CD4-positive, CD25-positive, alpha-beta regulatory T cell (primary cell): ENCODE results near the gene GK2. TPM values are rescaled to one million over a fixed set of nuclear protein-coding genes. Genes with fewer than 3 reads are reported as not detected.

Experiments
- ATAC-seq, 2 donors: fragments of 150-1000 bp; cut with Tn5 transposase; one replicate each; pipeline ENCODE4 v1.10.0; 2021; ENCODE audit warnings: low read depth in 2 of 2, moderate number of reproducible peaks in 2 of 2, moderate library complexity in 1 of 2
- DNase-seq, 3 donors: peaks; one replicate each; pipeline versions ENCODE4 v3.0.0 to v3.0.0-alpha.2; 2012 to 2022; ENCODE audit warnings: mixed read lengths in 1 of 3
- H3K27ac ChIP-seq: one replicate; pipeline ENCODE4 v1.7.0; 2013; ENCODE audit warnings: mild to moderate bottlenecking, low read length; ENCODE audit not compliant: insufficient read depth, poor library complexity, severe bottlenecking
- H3K27me3 ChIP-seq: one replicate; pipeline ENCODE4 v1.7.0; 2013; ENCODE audit warnings: low read length; ENCODE audit not compliant: control insufficient read depth, insufficient read depth
- H3K36me3 ChIP-seq: one replicate; pipeline ENCODE4 v1.7.0; 2013; ENCODE audit warnings: mild to moderate bottlenecking, low read length, moderate library complexity; ENCODE audit not compliant: control insufficient read depth, insufficient read depth
- H3K4me1 ChIP-seq: 2 replicates; pipeline ENCODE4 v1.7.0; 2013; ENCODE audit warnings: mild to moderate bottlenecking, low read length; ENCODE audit not compliant: insufficient read depth, control insufficient read depth, poor library complexity, severe bottlenecking
- H3K4me3 ChIP-seq: one replicate; pipeline ENCODE4 v1.7.0; 2013; ENCODE audit warnings: low read depth, mild to moderate bottlenecking, low read length, moderate library complexity
- H3K9me3 ChIP-seq, 2 experiments: 1 replicate in 1 of 2; 2 replicates in 1 of 2; pipeline ENCODE4 v1.7.0; 2013; ENCODE audit warnings: low read length in 2 of 2, mild to moderate bottlenecking in 1 of 2, moderate library complexity in 1 of 2; ENCODE audit not compliant: control insufficient read depth in 2 of 2
- H3K27ac Mint-ChIP-seq, 3 donors: one replicate each; pipeline ENCODE4 v1.8.0; 2020 to 2022; ENCODE audit warnings: mild to moderate bottlenecking in 3 of 3, mixed read lengths in 3 of 3, moderate library complexity in 2 of 3
- H3K27me3 Mint-ChIP-seq: one replicate; pipeline ENCODE4 v1.8.0; 2022; ENCODE audit warnings: mild to moderate bottlenecking, mixed read lengths
- H3K36me3 Mint-ChIP-seq: one replicate; pipeline ENCODE4 v1.8.0; 2020; ENCODE audit warnings: mixed read lengths
- H3K4me1 Mint-ChIP-seq, 4 donors: one replicate each; pipeline ENCODE4 v1.8.0; 2020 to 2022; ENCODE audit warnings: mixed read lengths in 4 of 4, mild to moderate bottlenecking in 1 of 4
- H3K4me3 Mint-ChIP-seq, 4 donors: one replicate each; pipeline ENCODE4 v1.8.0; 2020 to 2022; ENCODE audit warnings: mild to moderate bottlenecking in 4 of 4, mixed read lengths in 4 of 4, moderate library complexity in 3 of 4
- H3K9me3 Mint-ChIP-seq, 7 donors: one replicate each; pipeline ENCODE4 v1.8.0; 2020 to 2022; ENCODE audit warnings: mixed read lengths in 7 of 7, mild to moderate bottlenecking in 3 of 7, moderate library complexity in 2 of 7
- polyA plus RNA-seq, 4 donors: library from polyadenylated mRNA; unstranded; fragments of 300-500 nt; fragmentation: Illumina TruSeq; gene quantifications; one replicate each; pipeline ENCODE4 v1.2.3, GENCODE V29; 2021
- total RNA-seq: library from RNA; stranded (reverse); gene quantifications from one replicate; pipeline ENCODE4 v1.2.3, GENCODE V29; 2022

GK2 gene
- total RNA-seq = not detected
- not detected for polyA plus RNA-seq

DNA sequence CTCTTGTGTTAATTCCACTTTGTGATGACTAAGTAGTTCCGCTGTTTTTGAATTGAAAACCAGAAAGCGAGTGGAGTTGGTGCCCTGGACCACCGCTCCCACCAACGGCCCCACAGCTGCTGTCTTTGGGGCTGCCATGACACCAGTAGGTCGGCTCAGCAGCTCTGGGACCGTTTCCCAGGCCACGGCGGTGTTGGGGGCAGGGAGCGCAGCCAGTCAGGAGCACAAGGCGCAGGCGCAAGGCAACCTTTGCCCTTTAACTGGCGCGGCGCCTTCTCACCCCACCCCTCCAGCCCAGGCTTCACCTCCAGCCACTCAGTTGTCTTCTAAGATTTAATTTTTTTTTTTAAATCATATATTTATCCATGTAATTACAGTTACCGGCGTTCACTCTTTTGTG, at the start of gene GK2:
Gene GK2, minus strand, starts transcription at position 166 of the 400 bp plus-strand sequence. Its CDS starts 28 bp downstream, at position 138.
- H3K4me1 Mint-ChIP-seq = no peaks in the 10 kb centered on the region
- no peak within 1 kb of the TSS for H3K4me3 Mint-ChIP-seq
- H3K27ac Mint-ChIP-seq = no peak within 1 kb of the TSS
- Histone ChIP-seq H3K4me3 (no peak within 1 kb of the TSS), H3K9me3 (no peaks in the 10 kb centered on the region), H3K36me3 (no peaks in the 10 kb centered on the region), H3K27me3 (no peaks in the 10 kb centered on the region), H3K4me1 (no peaks in the 10 kb centered on the region), H3K27ac (no peak within 1 kb of the TSS)
- DNase-seq (no peak), ATAC-seq (no peak)
- no peaks in the 10 kb centered on the region for H3K36me3 Mint-ChIP-seq
- no peaks in the 10 kb centered on the region for H3K27me3 Mint-ChIP-seq
- peaks cover 0 to 4% (median 0%) of the 10 kb centered on the region in 7 donors for H3K9me3 Mint-ChIP-seq

DNA sequence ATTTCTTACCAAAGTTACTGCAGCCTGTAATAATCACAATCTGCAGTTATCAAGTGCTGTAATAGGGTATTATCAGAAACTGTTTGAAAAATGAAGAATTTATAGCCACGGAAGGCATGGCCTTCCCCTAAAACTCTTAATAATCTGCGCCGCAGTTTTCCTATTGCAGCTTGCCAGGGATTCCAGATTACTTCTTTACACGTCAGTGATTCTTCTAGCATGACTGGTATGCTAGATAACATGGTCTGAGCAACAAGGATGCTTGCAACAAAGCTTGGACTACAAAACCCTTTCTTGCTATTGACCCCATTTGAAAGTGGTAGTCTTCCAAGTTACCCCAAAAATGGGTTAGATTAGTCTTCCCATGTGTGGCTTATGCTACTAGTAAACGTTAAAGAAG, 47.2 kb upstream of the GK2 start:
- H3K9me3 Mint-ChIP-seq = peaks cover 0 to 2% (median 0%) of the 10 kb centered on the region in 7 donors
- Histone ChIP-seq H3K9me3 (no peaks in the 10 kb centered on the region), H3K27ac (no peak overlapping the region), H3K36me3 (no peaks in the 10 kb centered on the region), H3K4me1 (no peaks in the 10 kb centered on the region), H3K27me3 (no peaks in the 10 kb centered on the region), H3K4me3 (no peak overlapping the region)
- H3K4me1 Mint-ChIP-seq = no peaks in the 10 kb centered on the region
- H3K27ac Mint-ChIP-seq = no peak overlapping the region
- DNase-seq (no peak), ATAC-seq (no peak)
- H3K27me3 Mint-ChIP-seq = peaks cover 5% of the 10 kb centered on the region
- no peaks in the 10 kb centered on the region for H3K36me3 Mint-ChIP-seq
- H3K4me3 Mint-ChIP-seq = no peak overlapping the region

GRCh38 chr4:79454656-79455055, 46.6 kb upstream of the GK2 start:
- Mint-ChIP-seq H3K27ac (no peak overlapping the region), H3K4me3 (no peak overlapping the region), H3K27me3 (peaks cover 5% of the 10 kb centered on the region), H3K4me1 (no peaks in the 10 kb centered on the region), H3K36me3 (no peaks in the 10 kb centered on the region), H3K9me3 (peaks cover 0 to 2% (median 0%) of the 10 kb centered on the region in 7 donors)
- Histone ChIP-seq H3K27me3 (no peaks in the 10 kb centered on the region), H3K36me3 (no peaks in the 10 kb centered on the region), H3K9me3 (no peaks in the 10 kb centered on the region), H3K4me3 (no peak overlapping the region), H3K4me1 (no peaks in the 10 kb centered on the region), H3K27ac (no peak overlapping the region)
- ATAC-seq = no peak
- DNase-seq = no peak

GRCh38 chr4:79450053-79450452, 42.0 kb upstream of the GK2 start:
- H3K27me3 ChIP-seq = no peaks in the 10 kb centered on the region
- no peaks in the 10 kb centered on the region for H3K36me3 ChIP-seq
- no peaks in the 10 kb centered on the region for H3K9me3 ChIP-seq
- Mint-ChIP-seq H3K4me3 (no peak overlapping the region), H3K27ac (no peak overlapping the region), H3K36me3 (no peaks in the 10 kb centered on the region), H3K9me3 (peaks cover 0 to 2% (median 0%) of the 10 kb centered on the region in 7 donors), H3K4me1 (no peaks in the 10 kb centered on the region), H3K27me3 (no peaks in the 10 kb centered on the region)
- H3K4me3 ChIP-seq = no peak overlapping the region
- DNase-seq = no peak
- ATAC-seq = no peak
- no peak overlapping the region for H3K27ac ChIP-seq
- H3K4me1 ChIP-seq = no peaks in the 10 kb centered on the region

- H3K4me1 ChIP-seq = no peaks in the 10 kb centered on the region
- no peaks in the 10 kb centered on the region for H3K9me3 ChIP-seq
- H3K27ac ChIP-seq = no peak overlapping the region
- ATAC-seq (no peak), DNase-seq (no peak)
- no peak overlapping the region for H3K4me3 ChIP-seq
- Mint-ChIP-seq H3K27me3 (no peaks in the 10 kb centered on the region), H3K4me3 (no peak overlapping the region), H3K27ac (no peak overlapping the region), H3K4me1 (no peaks in the 10 kb centered on the region), H3K36me3 (no peaks in the 10 kb centered on the region), H3K9me3 (peaks cover 0 to 2% (median 0%) of the 10 kb centered on the region in 7 donors)
- H3K27me3 ChIP-seq = no peaks in the 10 kb centered on the region
- no peaks in the 10 kb centered on the region for H3K36me3 ChIP-seq
Measured at GRCh38 chr4:79446145-79446544, 38.1 kb upstream of the GK2 start.

- Histone ChIP-seq H3K4me1 (no peaks in the 10 kb centered on the region), H3K36me3 (no peaks in the 10 kb centered on the region), H3K4me3 (no peak overlapping the region), H3K9me3 (no peaks in the 10 kb centered on the region), H3K27me3 (no peaks in the 10 kb centered on the region), H3K27ac (no peak overlapping the region)
- Mint-ChIP-seq H3K36me3 (no peaks in the 10 kb centered on the region), H3K9me3 (peaks cover 0 to 4% (median 0%) of the 10 kb centered on the region in 7 donors), H3K4me1 (no peaks in the 10 kb centered on the region), H3K4me3 (no peak overlapping the region), H3K27ac (no peak overlapping the region), H3K27me3 (no peaks in the 10 kb centered on the region)
- no peak for ATAC-seq
- no peak for DNase-seq
Measured at GRCh38 chr4:79445371-79445781, 37.3 kb upstream of the GK2 start.

GRCh38 chr4:79442422-79442821, 34.4 kb upstream of the GK2 start:
- Mint-ChIP-seq H3K4me1 (no peaks in the 10 kb centered on the region), H3K27ac (no peak overlapping the region), H3K4me3 (no peak overlapping the region), H3K36me3 (no peaks in the 10 kb centered on the region), H3K27me3 (no peaks in the 10 kb centered on the region), H3K9me3 (peaks cover 0 to 8% (median 2%) of the 10 kb centered on the region in 7 donors)
- ATAC-seq = no peak
- Histone ChIP-seq H3K9me3 (no peaks in the 10 kb centered on the region), H3K27ac (no peak overlapping the region), H3K4me1 (no peaks in the 10 kb centered on the region), H3K36me3 (no peaks in the 10 kb centered on the region), H3K4me3 (no peak overlapping the region), H3K27me3 (no peaks in the 10 kb centered on the region)
- DNase-seq = no peak

- Histone ChIP-seq H3K27me3 (no peaks in the 10 kb centered on the region), H3K4me1 (no peaks in the 10 kb centered on the region), H3K27ac (no peak overlapping the region), H3K36me3 (no peaks in the 10 kb centered on the region), H3K9me3 (no peaks in the 10 kb centered on the region), H3K4me3 (no peak overlapping the region)
- no peaks in the 10 kb centered on the region for H3K4me1 Mint-ChIP-seq
- no peaks in the 10 kb centered on the region for H3K27me3 Mint-ChIP-seq
- no peak overlapping the region for H3K4me3 Mint-ChIP-seq
- DNase-seq (no peak), ATAC-seq (no peak)
- H3K27ac Mint-ChIP-seq = no peak overlapping the region
- no peaks in the 10 kb centered on the region for H3K36me3 Mint-ChIP-seq
- peaks cover 0 to 8% (median 2%) of the 10 kb centered on the region in 7 donors for H3K9me3 Mint-ChIP-seq
Measured at GRCh38 chr4:79439489-79439888, 31.5 kb upstream of the GK2 start.
